BLaER1 treated with 17β-estradiol and CSF1 and Interleukin-3, amounts not matched to agents 10 nM and 100 nM (cell line): ENCODE measurements around the gene ETFA.

Experiments
- H3K27ac ChIP-seq, 11 experiments: shearing (Covaris generic); formaldehyde crosslinking; 2 replicates each; pipeline ENCODE4 v1.8.1; 2022
- H3K27me3 ChIP-seq, 11 experiments: shearing (Covaris generic); formaldehyde crosslinking; 2 replicates each; pipeline ENCODE4 v1.8.1; 2022
- H3K36me3 ChIP-seq, 11 experiments: shearing (Covaris generic); formaldehyde crosslinking; 2 replicates each; pipeline ENCODE4 v1.8.1; 2022
- H3K4me1 ChIP-seq, 10 experiments: shearing (Covaris generic); formaldehyde crosslinking; 2 replicates each; pipeline ENCODE4 v1.8.1; 2022
- H3K4me2 ChIP-seq, 11 experiments: shearing (Covaris generic); formaldehyde crosslinking; 2 replicates each; pipeline ENCODE4 v1.8.1; 2022
- H3K4me3 ChIP-seq, 10 experiments: shearing (Covaris generic); formaldehyde crosslinking; 2 replicates each; pipeline ENCODE4 v1.8.1; 2022
- H3K9ac ChIP-seq, 11 experiments: shearing (Covaris generic); formaldehyde crosslinking; 2 replicates each; pipeline ENCODE4 v1.8.1; 2022
- H3K9me3 ChIP-seq, 11 experiments: shearing (Covaris generic); formaldehyde crosslinking; replicated peaks in 1 of 11; 2 replicates each; pipeline ENCODE4 v1.8.1; 2022
- H4K20me1 ChIP-seq, 11 experiments: shearing (Covaris generic); formaldehyde crosslinking; 2 replicates each; pipeline ENCODE4 v1.8.1; 2022
- Cebpa-rat ChIP-seq, 11 experiments: shearing (Covaris generic); IDR thresholded peaks; 2 replicates each; pipeline ENCODE4 v1.8.1; 2022

Gene ETFA

DNA sequence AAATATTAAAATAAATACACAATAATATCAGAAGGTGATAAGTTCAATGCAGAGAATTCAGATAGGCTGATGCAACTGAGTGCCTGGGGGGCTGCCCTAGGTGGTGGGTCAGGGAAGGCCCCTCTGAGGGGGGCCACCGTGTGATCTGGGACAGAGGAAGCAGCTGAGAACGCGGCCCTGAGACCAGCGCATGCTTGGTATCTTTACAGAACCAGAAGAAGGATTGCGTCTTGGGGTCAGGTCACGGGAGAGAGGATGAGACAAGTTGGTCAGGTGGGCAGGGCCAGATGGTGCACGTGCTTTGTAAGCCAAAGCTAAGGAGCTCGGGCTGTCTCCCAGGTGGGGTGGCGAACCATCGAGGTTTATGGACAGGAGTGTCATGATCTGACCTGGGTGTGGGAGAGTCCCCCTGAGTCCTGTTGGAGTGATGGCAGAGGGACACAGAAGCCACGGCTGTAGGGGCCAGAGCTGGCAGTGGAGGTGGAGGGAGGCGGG, 121.2 kb downstream of the ETFA start:
- Histone ChIP-seq H3K4me3 (no peak overlapping the region), H3K4me2 (peak overlapping the region in 6 of 11 experiments; percentile 26 to 63 (median 55); a peak in 11 of 22 replicates), H4K20me1 (0 out of 22 replicates have a peak, but pooled peaks cover 0 to 11% (median 0%) of the 10 kb centered on the region in 11 experiments), H3K9me3 (peaks cover 0 to 13% (median 0%) of the 10 kb centered on the region in 11 experiments; a peak in 5 of 22 replicates), H3K27me3 (peaks cover 0 to 12% (median 0%) of the 10 kb centered on the region in 11 experiments; a peak in 7 of 22 replicates), H3K27ac (no peak overlapping the region), H3K4me1 (peaks cover 7 to 27% (median 17%) of the 10 kb centered on the region in 10 experiments; a peak in 16 of 20 replicates), H3K36me3 (no peaks in the 10 kb centered on the region), H3K9ac (peak overlapping the region in 2 of 11 experiments; percentile 15 to 21; a peak in 4 of 22 replicates)
- TF ChIP-seq Cebpa-rat (IDR thresholded peaks at IDR 0.05), result no peak

DNA sequence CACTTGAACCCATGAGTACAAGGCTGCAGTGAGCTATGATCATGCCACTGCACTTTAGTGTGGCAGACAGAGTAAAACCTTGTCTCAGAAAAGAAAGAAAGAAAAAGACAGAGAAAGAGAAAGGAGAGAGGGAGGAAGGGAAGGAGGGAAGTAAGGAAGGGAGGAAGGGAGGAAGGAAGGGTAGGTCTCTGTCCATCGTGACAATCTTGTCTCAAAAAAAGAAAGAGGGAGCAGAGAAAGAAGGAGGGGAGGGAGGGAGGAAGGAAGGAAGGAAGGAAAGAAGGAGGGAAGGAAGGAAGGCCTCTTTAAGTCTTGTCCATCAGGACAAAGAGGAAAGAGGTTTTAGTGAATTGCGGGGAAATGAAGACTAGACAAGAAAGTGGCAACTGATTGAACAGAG, 122.2 kb downstream of the ETFA start:
- peaks cover 0 to 12% (median 0%) of the 10 kb centered on the region in 11 experiments; a peak in 7 of 22 replicates for H3K27me3 ChIP-seq
- no peak for TF ChIP-seq Cebpa-rat (IDR thresholded peaks at IDR 0.05)

DNA sequence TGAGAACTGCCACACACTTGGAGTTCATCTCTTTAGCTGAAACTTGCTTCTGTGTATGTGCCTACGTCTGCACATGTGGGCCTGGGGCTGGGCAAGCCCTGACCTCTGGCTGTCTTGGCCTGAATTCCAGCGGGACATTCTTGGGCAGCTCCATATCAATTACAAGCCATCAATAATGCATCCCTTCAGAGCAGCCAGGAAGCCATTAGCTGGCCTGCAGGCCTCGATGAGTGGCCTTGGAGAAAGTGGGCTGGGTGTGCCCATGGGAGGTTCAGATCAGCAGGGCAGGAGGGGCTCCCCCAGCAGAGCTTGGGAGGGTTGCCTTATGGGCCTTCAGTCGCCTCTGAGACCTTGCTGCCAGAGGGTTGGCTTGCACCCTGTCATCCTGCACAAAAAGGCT, 124.1 kb downstream of the ETFA start:
- H3K9ac ChIP-seq, result no peak overlapping the region
- H3K27ac ChIP-seq, result no peak overlapping the region
- H4K20me1 ChIP-seq, result 0 out of 22 replicates have a peak, but pooled peaks cover 0 to 6% (median 0%) of the 10 kb centered on the region in 11 experiments
- no peak for TF ChIP-seq Cebpa-rat (IDR thresholded peaks at IDR 0.05)
- no peak overlapping the region for H3K4me3 ChIP-seq
- H3K4me2 ChIP-seq, result no peak overlapping the region
- H3K9me3 ChIP-seq, result peaks cover 0 to 13% (median 0%) of the 10 kb centered on the region in 11 experiments; a peak in 5 of 22 replicates
- peaks cover 7 to 17% (median 10%) of the 10 kb centered on the region in 10 experiments; a peak in 15 of 20 replicates for H3K4me1 ChIP-seq
- H3K36me3 ChIP-seq, result no peaks in the 10 kb centered on the region
- H3K27me3 ChIP-seq, result peaks cover 0 to 9% (median 0%) of the 10 kb centered on the region in 11 experiments; a peak in 7 of 22 replicates

More for the DNA sequence above, 122.2 kb downstream of the ETFA start:
- H3K4me2 ChIP-seq, result no peak overlapping the region
- no peak overlapping the region for H3K27ac ChIP-seq
- H3K4me1 ChIP-seq, result peaks cover 7 to 27% (median 16%) of the 10 kb centered on the region in 10 experiments; a peak in 16 of 20 replicates
- H3K4me3 ChIP-seq, result no peak overlapping the region
- H3K9me3 ChIP-seq, result peaks cover 0 to 13% (median 0%) of the 10 kb centered on the region in 11 experiments; a peak in 5 of 22 replicates
- H3K36me3 ChIP-seq, result no peaks in the 10 kb centered on the region
- no peak overlapping the region for H3K9ac ChIP-seq
- H4K20me1 ChIP-seq, result 0 out of 22 replicates have a peak, but pooled peaks cover 0 to 11% (median 0%) of the 10 kb centered on the region in 11 experiments

DNA sequence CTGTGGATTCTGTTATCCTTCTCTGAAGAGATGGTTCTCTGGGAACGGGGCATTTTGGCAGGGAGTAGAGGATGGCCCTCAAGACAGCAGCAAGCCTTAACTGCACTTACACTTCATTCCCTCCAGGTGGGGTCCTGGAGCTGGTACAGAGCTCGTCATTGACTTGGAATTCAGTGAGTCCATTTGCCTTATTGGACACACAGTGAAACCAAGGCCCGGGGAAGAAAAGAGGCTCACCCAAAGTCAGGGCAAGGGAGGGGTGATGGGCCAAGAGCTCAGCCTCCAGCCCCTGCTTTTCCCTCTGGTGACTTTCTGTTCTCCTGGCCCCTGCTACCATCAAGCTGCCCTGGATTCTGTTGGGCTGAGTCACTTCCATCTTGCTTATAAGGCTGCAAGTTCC, 125.6 kb downstream of the ETFA start:
- no peak overlapping the region for H3K27ac ChIP-seq
- H3K9me3 ChIP-seq, result peaks cover 0 to 13% (median 0%) of the 10 kb centered on the region in 11 experiments; a peak in 5 of 22 replicates
- H3K9ac ChIP-seq, result no peak overlapping the region
- H4K20me1 ChIP-seq, result no peaks in the 10 kb centered on the region; a peak in 1 of 22 replicates
- H3K4me2 ChIP-seq, result no peak overlapping the region
- TF ChIP-seq Cebpa-rat (IDR thresholded peaks at IDR 0.05), result no peak
- peaks cover 0 to 4% (median 1%) of the 10 kb centered on the region in 10 experiments; a peak in 5 of 20 replicates for H3K4me1 ChIP-seq
- H3K4me3 ChIP-seq, result no peak overlapping the region
- H3K27me3 ChIP-seq, result no peaks in the 10 kb centered on the region; a peak in 1 of 22 replicates
- no peaks in the 10 kb centered on the region for H3K36me3 ChIP-seq

DNA sequence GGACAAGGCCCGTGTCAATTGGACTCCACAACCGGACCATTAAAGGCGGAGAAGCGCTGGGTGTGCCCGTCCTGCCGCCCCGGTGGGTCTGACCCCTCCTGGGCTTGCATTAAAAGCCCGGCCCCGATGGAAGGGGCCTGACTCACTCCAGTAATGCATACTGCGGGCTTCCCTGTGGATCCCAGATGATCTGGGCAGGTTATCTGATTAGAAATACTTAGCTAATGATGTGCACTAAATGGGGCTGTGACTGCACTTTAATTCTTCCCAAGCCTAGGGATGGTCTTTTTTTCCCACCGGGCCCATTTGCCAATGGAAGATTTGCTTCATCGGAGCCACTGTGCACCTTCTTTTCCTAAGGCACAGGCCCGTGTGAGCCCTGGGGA, 126.6 kb downstream of the ETFA start:
- no peak overlapping the region for H3K4me3 ChIP-seq
- H3K27ac ChIP-seq, result no peak overlapping the region
- H3K4me1 ChIP-seq, result no peaks in the 10 kb centered on the region
- TF ChIP-seq Cebpa-rat (IDR thresholded peaks at IDR 0.05), result no peak
- H3K4me2 ChIP-seq, result no peak overlapping the region
- no peaks in the 10 kb centered on the region for H3K36me3 ChIP-seq
- peaks cover 0 to 13% (median 0%) of the 10 kb centered on the region in 11 experiments; a peak in 5 of 22 replicates for H3K9me3 ChIP-seq
- no peaks in the 10 kb centered on the region; a peak in 1 of 22 replicates for H4K20me1 ChIP-seq
- no peak overlapping the region for H3K9ac ChIP-seq
- no peaks in the 10 kb centered on the region for H3K27me3 ChIP-seq

DNA sequence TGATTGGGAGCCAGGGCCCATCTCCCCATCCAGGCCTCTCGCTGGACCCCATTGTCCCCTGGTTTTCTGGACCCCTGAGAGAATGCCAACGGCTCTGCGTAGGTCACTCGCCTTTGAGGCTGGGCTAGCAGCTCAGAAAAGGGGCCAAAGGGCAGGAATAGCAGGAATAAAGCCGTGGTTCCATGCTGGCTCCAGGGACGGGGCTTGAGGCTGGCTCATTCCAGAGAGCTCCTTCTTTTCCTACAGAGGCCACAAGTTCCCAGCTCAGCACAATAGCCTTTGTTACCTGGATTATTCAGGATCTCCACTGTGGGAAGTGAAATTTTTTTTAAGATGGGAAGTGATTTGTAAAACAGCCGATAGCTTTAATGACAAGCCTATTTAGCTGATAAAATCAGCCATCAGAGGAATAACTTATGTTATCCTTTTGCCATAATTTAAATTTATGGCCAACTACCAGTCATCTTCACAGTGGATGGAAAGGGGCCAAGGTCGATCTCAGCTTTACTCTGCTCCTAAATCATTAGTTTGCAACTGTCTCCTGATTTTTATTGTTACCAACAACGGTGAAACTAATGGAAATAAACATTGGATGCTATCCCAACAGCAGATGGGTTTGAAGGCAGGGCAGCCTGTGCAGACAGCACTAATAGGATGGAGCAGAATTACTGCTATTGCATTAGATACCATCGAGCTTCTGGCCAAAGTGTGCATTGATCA, 127.2 kb downstream of the ETFA start:
- peaks cover 0 to 13% (median 0%) of the 10 kb centered on the region in 11 experiments; a peak in 5 of 22 replicates for H3K9me3 ChIP-seq
- TF ChIP-seq Cebpa-rat (IDR thresholded peaks at IDR 0.05), result no peak
- H3K27me3 ChIP-seq, result no peaks in the 10 kb centered on the region
- no peak overlapping the region for H3K4me2 ChIP-seq
- no peaks in the 10 kb centered on the region for H3K4me1 ChIP-seq
- H3K4me3 ChIP-seq, result no peak overlapping the region
- H3K27ac ChIP-seq, result no peak overlapping the region
- no peaks in the 10 kb centered on the region for H3K36me3 ChIP-seq
- H3K9ac ChIP-seq, result no peak overlapping the region
- H4K20me1 ChIP-seq, result no peaks in the 10 kb centered on the region; a peak in 1 of 22 replicates

DNA sequence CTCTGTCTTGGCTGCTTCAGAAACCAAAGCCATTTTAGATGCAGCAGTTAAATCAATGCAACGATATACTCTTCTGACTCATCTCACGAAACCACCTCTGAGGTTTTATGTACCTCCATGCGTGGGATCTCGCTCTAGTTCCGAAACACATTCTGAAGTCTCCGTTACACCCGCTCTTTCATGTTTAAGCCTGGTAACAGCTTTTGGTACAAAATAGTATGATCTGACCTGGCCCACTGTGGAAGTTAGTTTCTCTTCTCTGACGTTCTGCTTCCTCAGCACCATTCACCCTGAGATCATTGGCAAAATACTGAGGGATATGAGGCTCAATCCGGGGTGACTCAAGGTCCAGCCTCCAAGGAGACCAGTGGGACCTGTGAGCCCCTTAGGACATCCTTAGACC, 129.6 kb downstream of the ETFA start:
- Histone ChIP-seq H3K27me3 (no peaks in the 10 kb centered on the region), H3K36me3 (no peaks in the 10 kb centered on the region), H3K4me2 (no peak overlapping the region), H3K9me3 (no peaks in the 10 kb centered on the region), H3K27ac (no peak overlapping the region), H3K9ac (no peak overlapping the region), H3K4me1 (no peaks in the 10 kb centered on the region), H4K20me1 (no peaks in the 10 kb centered on the region; a peak in 1 of 22 replicates), H3K4me3 (no peak overlapping the region)
- TF ChIP-seq Cebpa-rat (IDR thresholded peaks at IDR 0.05), result no peak

DNA sequence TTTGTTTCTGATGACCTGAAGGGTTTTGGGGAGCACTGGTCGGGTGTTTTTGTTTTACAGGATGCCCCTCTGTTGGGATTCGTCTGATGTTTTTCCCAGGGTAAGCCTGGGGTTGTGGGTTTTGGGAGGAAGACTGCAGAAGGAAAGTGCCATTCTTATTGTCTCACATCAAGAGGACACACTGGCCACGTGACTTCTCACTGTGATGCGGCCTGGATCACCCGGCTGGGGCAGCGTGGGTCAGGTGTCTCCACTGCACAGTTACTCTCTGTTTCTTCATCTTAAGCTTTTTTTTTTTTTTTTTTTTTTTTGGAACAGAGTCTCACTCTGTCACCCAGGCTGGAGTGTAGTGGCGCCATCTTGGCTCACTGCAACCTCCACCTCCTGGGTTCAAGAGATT, 130.9 kb downstream of the ETFA start:
- Histone ChIP-seq H4K20me1 (no peaks in the 10 kb centered on the region; a peak in 1 of 22 replicates), H3K4me3 (no peak overlapping the region), H3K36me3 (no peaks in the 10 kb centered on the region), H3K27me3 (no peaks in the 10 kb centered on the region), H3K4me2 (no peak overlapping the region), H3K27ac (no peak overlapping the region), H3K9me3 (no peaks in the 10 kb centered on the region), H3K4me1 (no peaks in the 10 kb centered on the region), H3K9ac (no peak overlapping the region)
- TF ChIP-seq Cebpa-rat (IDR thresholded peaks at IDR 0.05), result no peak

DNA sequence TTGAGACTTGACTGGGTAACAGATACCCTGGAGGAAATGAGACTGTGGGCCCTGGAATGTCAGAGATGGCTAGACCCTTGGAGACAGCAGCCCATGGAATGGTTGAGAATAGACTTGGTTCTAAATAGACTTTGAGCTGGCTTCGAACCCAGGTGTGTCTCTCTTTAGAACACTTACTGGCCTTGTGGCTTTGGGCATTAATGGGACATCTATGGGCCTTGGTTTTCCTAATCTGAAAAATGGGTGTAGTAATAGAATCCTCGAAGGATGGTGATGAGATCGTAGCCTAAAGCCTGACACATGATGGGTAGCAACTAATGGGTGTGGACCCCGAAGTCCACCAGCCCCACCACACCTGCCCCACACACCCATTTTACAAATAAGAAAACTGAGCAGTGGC, 132.2 kb downstream of the ETFA start:
- Histone ChIP-seq H3K4me1 (no peaks in the 10 kb centered on the region), H3K4me2 (no peak overlapping the region), H3K4me3 (no peak overlapping the region), H3K9ac (no peak overlapping the region), H3K9me3 (peaks cover 0 to 6% (median 0%) of the 10 kb centered on the region in 11 experiments; a peak in 1 of 22 replicates), H3K36me3 (no peaks in the 10 kb centered on the region), H3K27ac (no peak overlapping the region), H4K20me1 (no peaks in the 10 kb centered on the region; a peak in 1 of 22 replicates), H3K27me3 (no peaks in the 10 kb centered on the region)
- TF ChIP-seq Cebpa-rat (IDR thresholded peaks at IDR 0.05), result no peak
